22Rv1 (cell line): ENCODE data around the gene PON3.

Experiments
- CTCF ChIP-seq: fragments of 450-650 bp; IDR thresholded peaks from 2 replicates; pipeline ENCODE4 v1.5.1; 2017; ENCODE audit warnings: mild to moderate bottlenecking
- ZFX ChIP-seq: fragments of 450-650 bp; IDR thresholded peaks from 2 replicates; pipeline ENCODE4 v1.6.1; 2017; ENCODE audit warnings: antibody characterized with exemption, borderline replicate concordance

GRCh38 chr7:95404316-95404865 lies 8.2 kb upstream of the PON3 start:
- TF ChIP-seq CTCF (no peak), ZFX (no peak)
